ENCODE measurements around the gene KIF16B. TPM values are rescaled to one million over a fixed set of nuclear protein-coding genes. Genes with fewer than 3 reads are reported as not detected.

Gene KIF16B
- total RNA-seq, 1 donor from 2014 or later = 9.1 TPM

- ChIA-PET POLR2A (no interaction called here), CTCF (no interaction called here)
- no peaks in the 10 kb centered on the region for H3K4me1 Mint-ChIP-seq
- intact Hi-C loops (cut with micrococcal nuclease) = no loop called here
- no peak overlapping the region for H3K27ac Mint-ChIP-seq
- no peak for DNase-seq
- peaks cover 8% of the 10 kb centered on the region for H3K9me3 Mint-ChIP-seq
- no peak for TF ChIP-seq CTCF (IDR thresholded peaks at IDR 0.05)
- ATAC-seq (ENCODE audit: low read depth) = no peak
- H3K27me3 Mint-ChIP-seq = peaks cover 8% of the 10 kb centered on the region
- no peak overlapping the region for H3K4me3 Mint-ChIP-seq
- H3K36me3 Mint-ChIP-seq (ENCODE audit: low read depth) = no peaks in the 10 kb centered on the region
Measured at GRCh38 chr20:16617056-16617455, 43.8 kb upstream of the KIF16B start.

DNA sequence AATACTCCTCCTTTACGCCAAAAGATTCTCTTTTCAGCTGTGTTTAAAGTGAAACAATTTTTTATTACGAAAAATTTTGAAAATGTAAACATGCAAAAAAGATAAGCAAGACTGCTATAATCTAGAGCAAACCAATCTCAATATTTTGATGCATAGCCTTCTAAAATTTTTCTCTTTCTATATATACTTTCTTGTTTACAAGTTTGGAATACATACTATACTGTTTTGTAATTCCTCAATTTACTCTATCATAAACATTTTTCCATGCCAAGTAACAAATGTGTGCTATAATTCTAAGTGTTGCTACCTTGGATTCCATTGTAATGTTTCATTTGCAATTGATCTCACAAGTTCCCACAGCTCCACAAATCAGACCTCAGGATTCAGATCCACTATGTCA is 43.1 kb upstream of the KIF16B start:
- intact Hi-C loops (cut with micrococcal nuclease) = no loop called here
- Mint-ChIP-seq H3K4me3 (no peak overlapping the region), H3K9me3 (peaks cover 8% of the 10 kb centered on the region), H3K4me1 (no peaks in the 10 kb centered on the region), H3K27me3 (peaks cover 10% of the 10 kb centered on the region), H3K27ac (no peak overlapping the region), H3K36me3 (ENCODE audit: low read depth) (no peaks in the 10 kb centered on the region)
- CTCF ChIA-PET = no interaction called here
- POLR2A ChIA-PET = no interaction called here
- TF ChIP-seq CTCF (IDR thresholded peaks at IDR 0.05) = no peak
- no peak for ATAC-seq (ENCODE audit: low read depth)
- DNase-seq = no peak

DNA sequence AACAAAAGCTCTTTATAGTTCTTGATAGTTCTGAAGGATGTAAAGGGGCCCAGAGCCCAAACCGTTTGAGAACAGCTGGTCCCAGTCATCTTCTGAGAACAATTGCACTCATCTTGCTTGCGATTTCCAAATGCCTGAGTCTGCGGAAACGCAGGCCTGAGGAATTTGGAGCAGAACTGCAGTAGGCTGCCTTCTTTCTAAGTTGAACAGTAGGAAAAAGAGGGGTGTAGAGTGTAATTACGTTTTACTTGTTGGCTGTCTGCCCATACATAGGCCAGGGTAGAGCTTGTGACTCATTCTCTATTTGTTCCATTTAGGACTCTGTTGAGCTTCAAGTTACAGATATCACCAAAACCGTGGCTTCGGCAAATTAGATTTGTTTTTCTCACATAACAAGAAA is 42.0 kb upstream of the KIF16B start:
- CTCF ChIA-PET = no interaction called here
- TF ChIP-seq CTCF (IDR thresholded peaks at IDR 0.05) = no peak
- DNase-seq (no peak), ATAC-seq (ENCODE audit: low read depth) (no peak)
- intact Hi-C loops (cut with micrococcal nuclease) = no loop called here
- Mint-ChIP-seq H3K27me3 (peaks cover 12% of the 10 kb centered on the region), H3K36me3 (ENCODE audit: low read depth) (no peaks in the 10 kb centered on the region), H3K4me1 (no peaks in the 10 kb centered on the region), H3K9me3 (peaks cover 8% of the 10 kb centered on the region), H3K27ac (no peak overlapping the region), H3K4me3 (no peak overlapping the region)
- POLR2A ChIA-PET = interaction anchor here (0.5 kb wide), 1 partner anchor 13 kb away, joined by 4 read pairs; no protein-coding TSS in a partner anchor

- H3K27me3 Mint-ChIP-seq = peaks cover 13% of the 10 kb centered on the region
- H3K36me3 Mint-ChIP-seq (ENCODE audit: low read depth) = no peaks in the 10 kb centered on the region
- DNase-seq = no peak
- H3K4me1 Mint-ChIP-seq = no peaks in the 10 kb centered on the region
- no peak for TF ChIP-seq CTCF (IDR thresholded peaks at IDR 0.05)
- no peak for ATAC-seq (ENCODE audit: low read depth)
- H3K9me3 Mint-ChIP-seq = peaks cover 8% of the 10 kb centered on the region
- H3K4me3 Mint-ChIP-seq = no peak overlapping the region
- ChIA-PET CTCF (no interaction called here), POLR2A (no interaction called here)
- intact Hi-C loops (cut with micrococcal nuclease) = no loop called here
- H3K27ac Mint-ChIP-seq = no peak overlapping the region
Measured at GRCh38 chr20:16613954-16614353, 40.7 kb upstream of the KIF16B start.

- DNase-seq (no peak), ATAC-seq (ENCODE audit: low read depth) (no peak)
- no peak for TF ChIP-seq CTCF (IDR thresholded peaks at IDR 0.05)
- CTCF ChIA-PET = no interaction called here
- H3K27me3 Mint-ChIP-seq = peaks cover 16% of the 10 kb centered on the region
- H3K27ac Mint-ChIP-seq = no peak overlapping the region
- H3K4me1 Mint-ChIP-seq = no peaks in the 10 kb centered on the region
- H3K36me3 Mint-ChIP-seq (ENCODE audit: low read depth) = no peaks in the 10 kb centered on the region
- H3K9me3 Mint-ChIP-seq = peaks cover 6% of the 10 kb centered on the region
- POLR2A ChIA-PET = no interaction called here
- intact Hi-C loops (cut with micrococcal nuclease) = no loop called here
- no peak overlapping the region for H3K4me3 Mint-ChIP-seq
Measured at GRCh38 chr20:16612706-16613105, 39.5 kb upstream of the KIF16B start.

Data from activated B cell treated with CpG ODN at 0.5 μM for 24 hours (primary cell).